ENCODE data around the gene CAMK1D. TPM values are rescaled to one million over a fixed set of nuclear protein-coding genes. Genes with fewer than 3 reads are reported as not detected.

Gene CAMK1D
- total RNA-seq, 1 donor from 2014 or later: 14.0 TPM

GRCh38 chr10:12403119-12403518 lies 53.8 kb downstream of the CAMK1D start:
- no peak for DNase-seq

- DNase-seq: no peak
Observed at GRCh38 chr10:12405342-12406320, 56.3 kb downstream of the CAMK1D start.

GRCh38 chr10:12406764-12407400 lies 57.5 kb downstream of the CAMK1D start:
- no peak for DNase-seq

- no peak for DNase-seq
Observed at GRCh38 chr10:12408472-12408871, 59.1 kb downstream of the CAMK1D start.

GRCh38 chr10:12409161-12409560 lies 59.8 kb downstream of the CAMK1D start:
- no peak for DNase-seq

- no peak for DNase-seq
Observed at GRCh38 chr10:12409613-12410012, 60.3 kb downstream of the CAMK1D start.

GRCh38 chr10:12412666-12413368 lies 63.5 kb downstream of the CAMK1D start:
- no peak for DNase-seq

- DNase-seq: no peak
Observed at GRCh38 chr10:12413369-12413711, 64.0 kb downstream of the CAMK1D start.

GRCh38 chr10:12414278-12414989 lies 65.1 kb downstream of the CAMK1D start:
- DNase-seq: no peak

- DNase-seq: no peak
Observed at GRCh38 chr10:12416344-12417050, 67.2 kb downstream of the CAMK1D start.

- no peak for DNase-seq
Observed at GRCh38 chr10:12417331-12417730, 68.0 kb downstream of the CAMK1D start.

- DNase-seq: peak; percentile 17
Observed at GRCh38 chr10:12418000-12418399, 68.7 kb downstream of the CAMK1D start.

- DNase-seq: no peak
Observed at GRCh38 chr10:12418725-12419261, 69.4 kb downstream of the CAMK1D start.

- DNase-seq: no peak
Observed at GRCh38 chr10:12419262-12419847, 70.0 kb downstream of the CAMK1D start.

- DNase-seq: no peak
Observed at GRCh38 chr10:12420530-12421120, 71.3 kb downstream of the CAMK1D start.

GRCh38 chr10:12422189-12422588 lies 72.8 kb downstream of the CAMK1D start:
- DNase-seq: peak; percentile 13

- no peak for DNase-seq
Observed at GRCh38 chr10:12423896-12424295, 74.5 kb downstream of the CAMK1D start.

GRCh38 chr10:12427276-12427675 lies 77.9 kb downstream of the CAMK1D start:
- no peak for DNase-seq

GRCh38 chr10:12428447-12429135 lies 79.2 kb downstream of the CAMK1D start:
- DNase-seq: no peak
